Osteoblast (primary cell): ENCODE measurements around the gene DDX41. TPM values are rescaled to one million over a fixed set of nuclear protein-coding genes. Genes with fewer than 3 reads are reported as not detected.

Source experiments
- DNase-seq: peaks from one replicate; pipeline ENCODE4 v3.0.0; 2011; ENCODE audit warnings: low spot score, mixed read lengths; ENCODE audit not compliant: insufficient read length; ENCODE audit errors: missing footprints
- H2AFZ ChIP-seq: 2 replicates; pipeline ENCODE4 v1.6.0; 2011; ENCODE audit warnings: mild to moderate bottlenecking, low read length
- H3K27ac ChIP-seq: 2 replicates; pipeline ENCODE4 v1.5.1; 2011; ENCODE audit warnings: mild to moderate bottlenecking, low read depth, low read length, moderate library complexity
- H3K27me3 ChIP-seq: 2 replicates; pipeline ENCODE4 v1.6.0; 2012; ENCODE audit warnings: mild to moderate bottlenecking, control low read depth, inconsistent platforms, low read length, moderate library complexity; ENCODE audit not compliant: insufficient read depth
- H3K36me3 ChIP-seq: 2 replicates; pipeline ENCODE4 v1.5.1; 2011; ENCODE audit warnings: mild to moderate bottlenecking, low read length, control low read depth, moderate library complexity; ENCODE audit not compliant: insufficient read depth
- H3K4me1 ChIP-seq: 2 replicates; pipeline ENCODE4 v1.5.1; 2011; ENCODE audit warnings: mild to moderate bottlenecking, low read length, control low read depth, moderate library complexity; ENCODE audit not compliant: insufficient read depth
- H3K4me2 ChIP-seq: 2 replicates; pipeline ENCODE4 v1.6.0; 2011; ENCODE audit warnings: mild to moderate bottlenecking, low read length; ENCODE audit not compliant: insufficient read depth
- H3K4me3 ChIP-seq: fragments of 200-600 bp; sonication (generic); 3 replicates; pipeline ENCODE4 v1.5.1; 2012; ENCODE audit warnings: mild to moderate bottlenecking, low read length, inconsistent platforms; ENCODE audit not compliant: insufficient read depth
- H3K79me2 ChIP-seq: 2 replicates; pipeline ENCODE4 v1.6.0; 2012; ENCODE audit warnings: mild to moderate bottlenecking, low read length, control low read depth, inconsistent platforms; ENCODE audit not compliant: insufficient read depth
- H3K9me3 ChIP-seq: 2 replicates; pipeline ENCODE4 v1.5.1; 2011; ENCODE audit warnings: low read depth, low read length, control low read depth
- H4K20me1 ChIP-seq: 2 replicates; pipeline ENCODE4 v1.6.0; 2012; ENCODE audit warnings: mild to moderate bottlenecking, low read length, control low read depth; ENCODE audit not compliant: insufficient read depth
- CTCF ChIP-seq: IDR thresholded peaks from 2 replicates; pipeline ENCODE4 v1.5.1; 2011; ENCODE audit warnings: mild to moderate bottlenecking, low read depth, low read length, moderate library complexity; ENCODE audit errors: extremely low read depth
- total RNA-seq: library from RNA; depleted of rRNA; stranded (reverse); fragments of >200 nt; gene quantifications from 2 replicates; pipeline ENCODE4 v1.2.3, GENCODE V29; 2012

Gene DDX41
- total RNA-seq, 1 donor = 68.4 TPM

GRCh38 chr5:177473443-177474001 is 43.2 kb downstream of the DDX41 start, which contains the start of gene DBN1:
Gene DBN1, minus strand, starts transcription at chr5:177473634. Its CDS starts 113 bp downstream, at chr5:177473521.
- Histone ChIP-seq H3K4me2 (peak within 1 kb of the TSS; percentile 90), H3K27ac (peak within 1 kb of the TSS; percentile 80), H3K27me3 (no peaks in the 10 kb centered on the region), H3K4me3 (peak within 1 kb of the TSS; percentile 87), H3K4me1 (peaks cover 42% of the 10 kb centered on the region), H4K20me1 (peaks cover 41% of the 10 kb centered on the region), H2AFZ (no peak within 1 kb of the TSS), H3K79me2 (peaks cover 43% of the 10 kb centered on the region), H3K9me3 (no peaks in the 10 kb centered on the region), H3K36me3 (peaks cover 5% of the 10 kb centered on the region)
- TF ChIP-seq CTCF = no peak
- peak; percentile 99 for DNase-seq

GRCh38 chr5:177472460-177473442 is 44.0 kb downstream of the DDX41 start:
- H4K20me1 ChIP-seq = peaks cover 47% of the 10 kb centered on the region
- H3K79me2 ChIP-seq = peaks cover 49% of the 10 kb centered on the region
- peak overlapping the region; percentile 87 for H3K4me3 ChIP-seq
- DNase-seq = peak; percentile 96
- H3K4me2 ChIP-seq = peak overlapping the region; percentile 90
- TF ChIP-seq CTCF = no peak
- H3K27me3 ChIP-seq = no peaks in the 10 kb centered on the region
- H2AFZ ChIP-seq = no peak overlapping the region
- no peaks in the 10 kb centered on the region for H3K9me3 ChIP-seq
- H3K4me1 ChIP-seq = peaks cover 42% of the 10 kb centered on the region
- peaks cover 9% of the 10 kb centered on the region for H3K36me3 ChIP-seq
- peak overlapping the region; percentile 80 for H3K27ac ChIP-seq

GRCh38 chr5:177471610-177472356 is 45.0 kb downstream of the DDX41 start:
- Histone ChIP-seq H4K20me1 (peaks cover 50% of the 10 kb centered on the region), H3K4me1 (peaks cover 42% of the 10 kb centered on the region), H2AFZ (no peak overlapping the region), H3K4me3 (peak overlapping the region; percentile 87), H3K27me3 (no peaks in the 10 kb centered on the region), H3K4me2 (peak overlapping the region; percentile 90), H3K36me3 (peaks cover 15% of the 10 kb centered on the region), H3K27ac (peak overlapping the region; percentile 80), H3K9me3 (no peaks in the 10 kb centered on the region), H3K79me2 (peaks cover 49% of the 10 kb centered on the region)
- TF ChIP-seq CTCF = no peak
- peak; percentile 95 for DNase-seq
